Inflammatory macrophage (primary cell): ENCODE measurements around the gene TUBG1.
"Not testable (repeated sequence)": the region's sequence is repeated elsewhere in the genome, so short reads cannot be mapped to it uniquely, and the experiment has no call there.

ENCODE experiments used
- DNase-seq, 2 donors: peaks; one replicate each; pipeline ENCODE4 v3.0.0-alpha.2; 2020 to 2022

TUBG1 gene

DNA sequence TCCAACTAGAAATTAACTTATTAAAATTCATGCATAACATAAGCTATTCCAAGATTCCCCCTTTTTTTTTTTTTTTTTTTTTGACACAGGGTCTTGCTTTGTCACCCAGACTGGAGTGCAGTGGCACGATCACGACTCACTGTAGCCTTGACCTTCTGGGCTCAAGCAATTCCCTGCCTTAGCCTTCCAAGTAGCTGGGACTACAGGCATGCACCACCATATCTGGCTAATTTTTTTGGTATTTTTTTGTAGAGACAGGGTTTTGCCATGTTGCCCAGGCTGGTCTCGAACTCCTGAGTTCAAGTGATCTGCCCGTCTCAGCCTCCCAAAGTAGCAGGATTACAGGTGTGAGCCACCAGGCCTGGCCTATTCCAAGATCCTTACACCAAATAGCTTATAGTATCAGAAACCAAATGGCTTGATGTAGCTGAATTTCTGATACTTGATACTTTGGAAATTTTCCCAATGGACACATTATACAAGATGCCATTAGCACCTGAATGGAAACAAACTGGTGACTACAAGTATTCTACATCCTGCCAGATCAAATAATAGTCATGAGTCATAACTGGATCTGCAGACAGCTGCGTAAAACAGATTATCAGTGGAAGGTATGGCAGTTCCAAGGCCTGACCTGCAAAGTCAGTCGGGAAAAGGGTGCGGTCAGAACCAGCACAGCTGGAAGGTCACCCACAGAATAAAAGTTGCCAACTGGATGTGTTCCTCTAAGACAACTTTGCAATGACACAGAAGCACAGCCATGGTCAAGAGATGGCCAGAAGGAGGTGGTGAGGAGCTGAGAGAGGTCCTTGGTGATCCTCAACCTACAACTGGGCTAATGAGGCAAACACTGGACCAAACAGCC, 14.5 kb downstream of the TUBG1 start:
- DNase-seq, result no peak

DNA sequence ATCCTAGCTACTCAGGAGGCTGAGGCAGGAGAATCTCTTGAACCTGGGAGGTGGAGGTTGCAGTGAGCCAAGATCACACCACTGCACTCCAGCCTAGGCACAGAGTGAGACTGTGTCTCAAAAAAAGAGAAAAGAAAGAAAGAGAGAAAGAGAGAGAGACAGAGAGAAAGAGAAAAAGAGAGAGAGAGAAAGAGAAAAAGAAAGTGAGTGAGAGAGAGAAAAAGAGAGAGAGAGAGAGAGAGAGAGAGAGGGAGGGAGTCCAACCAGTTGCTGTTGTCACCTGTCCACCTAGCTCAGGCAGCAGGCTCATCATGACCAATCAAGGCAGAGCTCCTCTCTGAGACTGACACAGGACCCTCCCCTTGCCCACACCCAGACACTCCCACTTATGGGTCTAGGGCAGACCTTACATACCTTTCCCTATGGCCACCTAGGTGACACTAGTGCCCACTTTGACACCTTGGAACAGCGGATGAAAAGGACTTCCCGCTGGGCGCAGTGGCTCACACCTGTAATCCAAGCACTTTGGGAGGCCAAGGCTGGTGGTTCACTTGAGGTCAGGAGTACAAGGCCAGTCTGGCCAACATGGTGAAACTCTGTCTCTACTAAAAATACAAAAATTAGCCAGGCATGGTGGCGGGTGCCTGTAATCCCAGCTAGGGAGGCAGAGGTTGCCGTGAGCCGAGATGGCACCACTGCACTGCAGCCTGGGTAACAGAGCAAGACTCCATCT, 17.7 kb downstream of the TUBG1 start:
- DNase-seq, result not testable (repeated sequence)

DNA sequence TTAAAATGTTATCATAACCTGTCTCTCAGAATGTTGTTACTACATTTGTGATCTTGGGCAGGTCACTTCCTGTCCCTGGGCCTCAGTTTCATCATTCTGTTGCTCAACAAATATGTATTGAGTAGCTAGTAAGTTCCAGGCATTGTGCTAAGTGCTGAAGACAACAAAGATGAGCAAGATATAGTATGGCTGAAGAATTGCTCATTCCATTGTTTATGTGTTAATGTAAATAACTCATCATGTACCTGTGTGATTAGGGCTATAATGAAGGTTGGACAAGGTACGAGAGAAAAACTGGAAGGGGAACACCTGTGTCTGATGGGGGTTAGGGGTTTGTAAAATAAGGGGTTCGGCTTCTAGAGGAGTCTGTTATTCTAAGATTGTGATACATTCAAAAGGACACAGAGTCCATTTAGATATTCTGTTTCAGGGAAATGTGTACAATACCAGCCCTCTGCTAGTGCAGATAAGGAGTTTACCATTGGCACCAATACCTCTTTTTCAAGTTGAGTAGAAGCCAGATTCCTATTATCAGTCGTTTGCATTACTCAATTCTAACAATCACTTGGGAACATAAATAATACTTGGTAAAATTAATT, 20.0 kb downstream of the TUBG1 start:
- peak in 1 of 2 donors; percentile 26 for DNase-seq

DNA sequence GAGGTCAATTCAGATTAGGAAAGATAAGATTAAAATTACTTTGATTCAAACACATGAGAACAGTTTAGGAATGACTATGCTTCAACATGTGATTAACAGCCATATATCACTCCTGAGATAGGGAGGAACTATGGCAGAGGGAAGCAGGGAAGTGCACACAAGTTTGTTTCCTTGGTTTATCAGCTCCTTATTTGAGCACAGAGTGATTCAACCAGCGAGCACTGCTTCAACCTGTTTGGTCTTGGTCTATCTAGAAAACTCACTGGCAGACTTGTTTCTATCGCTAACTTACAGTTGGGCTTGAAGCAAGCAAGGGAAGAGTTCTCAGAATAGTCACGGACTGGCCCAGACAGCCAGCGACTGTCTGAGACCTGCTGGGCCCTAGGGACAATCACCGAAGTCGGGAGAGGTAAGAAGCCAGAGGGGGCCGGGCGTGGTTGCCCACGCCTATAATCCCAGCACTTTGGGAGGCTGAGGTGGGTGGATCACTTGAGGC, 23.5 kb downstream of the TUBG1 start:
- DNase-seq, result no peak

DNA sequence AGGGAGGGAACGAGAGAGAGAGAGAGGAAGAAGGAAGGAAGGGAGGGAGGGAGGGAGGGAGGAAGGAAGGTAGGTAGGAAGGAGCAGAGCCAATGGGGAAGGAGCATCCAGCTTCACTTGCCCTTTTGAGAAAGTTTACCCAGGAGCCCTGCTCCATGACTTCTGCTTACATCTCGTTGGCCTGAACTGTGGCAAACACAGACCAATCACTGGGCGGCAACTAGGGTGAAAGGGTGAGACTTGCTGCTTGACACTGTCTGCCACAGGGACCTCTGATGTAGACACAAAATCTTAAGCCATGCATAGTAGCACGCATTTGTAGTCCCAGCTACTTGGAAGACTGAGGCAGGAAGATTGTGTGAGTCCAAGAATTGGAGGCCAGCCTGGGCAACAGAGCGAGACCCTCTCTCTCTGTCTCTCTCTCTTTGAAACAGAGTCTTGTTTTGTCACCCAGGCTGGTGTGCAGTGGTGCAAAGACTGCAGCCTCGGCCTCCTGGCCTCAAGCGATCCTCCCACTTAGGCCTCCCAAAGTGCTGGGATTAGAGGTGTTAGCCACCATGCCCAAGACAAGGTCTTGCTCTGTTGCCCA, 30.1 kb downstream of the TUBG1 start:
- no peak for DNase-seq

DNA sequence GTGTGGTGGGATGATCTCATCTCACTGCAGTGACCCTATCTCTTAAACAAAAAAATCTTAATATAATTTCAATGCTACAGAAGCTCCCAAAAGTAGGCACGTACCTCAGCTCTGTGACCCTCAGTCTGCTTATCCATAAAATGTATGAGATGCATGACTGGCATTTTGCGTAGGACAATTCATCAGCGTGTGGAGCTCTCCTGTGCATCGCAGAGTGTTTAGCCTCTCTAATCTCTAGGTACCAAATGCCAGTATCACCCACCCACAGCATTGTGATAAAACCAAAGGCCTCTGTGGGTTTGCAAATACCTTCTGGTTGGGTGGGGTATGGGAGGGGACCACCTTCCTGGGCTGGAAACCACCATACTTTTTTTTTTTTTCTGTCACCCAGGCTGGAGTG, 30.6 kb downstream of the TUBG1 start:
- DNase-seq, result no peak

DNA sequence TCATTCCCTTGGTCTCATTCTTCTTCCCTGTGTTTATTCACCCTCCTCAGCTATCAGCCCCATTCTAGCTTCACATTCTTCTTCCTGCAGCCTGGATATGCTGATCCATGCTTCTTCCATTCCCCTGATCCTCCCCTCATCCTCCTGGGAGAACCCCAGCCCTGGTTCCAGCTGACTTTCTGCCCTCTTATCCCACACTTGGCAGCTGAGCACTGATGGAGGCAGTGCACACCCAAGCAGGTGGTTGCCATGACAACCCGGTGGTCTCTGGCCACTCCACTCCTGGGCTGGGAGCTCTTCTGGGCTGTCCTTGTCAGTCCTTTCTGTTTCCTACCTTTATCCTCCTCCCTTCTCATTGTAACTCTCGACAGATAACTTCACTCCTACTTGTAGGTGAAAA, 32.9 kb downstream of the TUBG1 start:
- DNase-seq, result no peak

DNA sequence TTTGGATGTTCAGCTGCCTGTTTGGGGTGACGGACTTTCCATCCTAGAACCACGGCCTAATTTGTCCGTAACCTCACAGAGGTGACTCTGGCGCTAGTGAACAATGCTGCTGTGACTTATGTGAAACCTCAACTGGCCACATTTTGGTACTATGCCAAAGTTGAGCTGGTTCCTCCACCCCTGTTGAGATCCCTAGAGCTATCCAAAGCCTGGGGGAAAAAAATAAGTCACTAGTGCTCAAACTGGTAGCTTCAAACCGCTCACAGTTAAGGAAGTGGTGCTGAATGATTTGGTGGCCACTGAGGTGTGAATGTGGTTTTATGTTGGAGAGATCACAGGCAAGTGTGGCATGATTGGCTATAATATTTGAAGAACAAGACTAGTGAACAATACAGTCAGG, 38.3 kb downstream of the TUBG1 start:
- no peak for DNase-seq

DNA sequence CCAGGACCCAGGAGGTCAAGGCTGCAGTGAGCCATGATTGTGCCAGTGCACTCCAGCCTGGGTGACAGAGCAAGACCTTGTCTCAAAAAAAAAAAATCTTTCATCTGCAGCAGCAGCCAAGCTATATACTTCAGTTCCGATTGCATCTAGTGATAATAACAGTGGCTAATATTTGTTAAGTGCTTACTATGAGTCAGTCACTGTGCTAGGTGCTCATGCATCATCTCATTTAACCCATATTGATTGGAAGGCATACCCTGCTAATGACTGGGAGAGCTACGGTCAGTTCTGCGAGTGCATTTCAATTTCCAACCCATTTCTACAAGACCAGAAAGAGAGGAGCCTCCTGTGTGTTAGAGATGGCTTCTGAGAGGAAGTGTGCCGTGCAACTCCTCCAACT, 41.9 kb downstream of the TUBG1 start:
- DNase-seq, result no peak

DNA sequence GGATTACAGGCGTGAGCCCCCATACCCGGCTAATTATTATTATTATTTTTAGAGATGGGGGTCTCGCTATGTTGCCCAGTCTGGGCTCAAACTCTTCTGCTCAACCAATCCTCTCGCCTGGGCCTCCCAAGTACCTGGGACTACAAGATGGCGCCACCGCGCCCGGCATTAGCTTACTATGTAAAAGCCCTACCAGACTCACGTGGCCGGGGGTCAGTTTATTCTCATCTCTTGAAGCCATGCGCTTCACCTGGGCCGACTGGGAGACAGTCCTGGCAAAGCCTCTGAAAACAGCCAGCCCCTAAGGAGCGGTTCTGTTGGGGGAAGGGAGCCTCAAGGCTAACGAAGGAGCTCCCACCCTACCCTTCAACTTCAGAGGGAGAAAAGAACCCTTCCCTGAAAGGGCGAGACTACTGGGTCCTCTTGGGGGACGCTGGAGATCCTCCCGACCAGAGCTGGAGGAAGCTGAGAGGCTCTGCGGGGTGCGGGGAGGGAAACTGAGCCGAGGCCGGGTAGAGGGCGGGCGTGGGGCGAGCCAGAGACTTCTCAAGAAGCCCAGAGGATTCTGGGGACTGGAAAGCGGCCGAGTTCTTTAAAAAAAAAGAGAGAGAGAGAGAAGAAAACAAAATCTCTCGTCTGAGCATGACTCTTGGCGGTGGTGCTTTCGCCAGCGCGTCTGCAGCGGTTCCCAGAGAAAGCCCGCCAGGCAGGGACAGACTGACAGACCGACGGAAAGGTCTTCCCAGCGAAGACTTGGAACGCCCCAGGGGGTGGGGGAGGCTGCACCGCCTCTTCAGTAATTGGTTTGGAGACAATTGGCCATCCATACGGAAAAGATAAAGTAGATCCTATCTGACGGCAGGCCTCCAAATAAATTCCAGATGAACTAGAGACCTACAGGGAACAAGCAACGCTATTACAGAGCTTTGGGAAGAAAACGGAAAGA, 44.0 kb downstream of the TUBG1 start:
- DNase-seq, result no peak

DNA sequence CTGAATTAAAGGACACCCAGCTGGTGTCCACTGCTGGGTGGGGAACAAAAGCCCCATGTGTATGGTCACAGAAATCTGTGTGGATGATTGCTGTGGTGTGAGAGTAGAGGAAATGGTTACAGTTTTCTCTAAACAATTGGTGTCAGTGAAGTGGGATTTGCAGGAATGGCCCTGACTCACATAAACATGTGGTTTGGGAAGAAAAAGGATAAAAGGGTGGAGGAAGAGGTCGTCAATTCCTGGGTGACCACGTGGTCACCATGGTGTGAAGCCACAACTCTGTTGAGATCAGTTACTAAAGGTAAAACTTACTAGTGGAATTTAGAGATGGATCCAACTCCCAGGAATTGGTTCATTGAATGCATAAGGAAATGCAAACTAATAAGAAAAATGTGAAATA, 46.0 kb downstream of the TUBG1 start:
- no peak for DNase-seq

DNA sequence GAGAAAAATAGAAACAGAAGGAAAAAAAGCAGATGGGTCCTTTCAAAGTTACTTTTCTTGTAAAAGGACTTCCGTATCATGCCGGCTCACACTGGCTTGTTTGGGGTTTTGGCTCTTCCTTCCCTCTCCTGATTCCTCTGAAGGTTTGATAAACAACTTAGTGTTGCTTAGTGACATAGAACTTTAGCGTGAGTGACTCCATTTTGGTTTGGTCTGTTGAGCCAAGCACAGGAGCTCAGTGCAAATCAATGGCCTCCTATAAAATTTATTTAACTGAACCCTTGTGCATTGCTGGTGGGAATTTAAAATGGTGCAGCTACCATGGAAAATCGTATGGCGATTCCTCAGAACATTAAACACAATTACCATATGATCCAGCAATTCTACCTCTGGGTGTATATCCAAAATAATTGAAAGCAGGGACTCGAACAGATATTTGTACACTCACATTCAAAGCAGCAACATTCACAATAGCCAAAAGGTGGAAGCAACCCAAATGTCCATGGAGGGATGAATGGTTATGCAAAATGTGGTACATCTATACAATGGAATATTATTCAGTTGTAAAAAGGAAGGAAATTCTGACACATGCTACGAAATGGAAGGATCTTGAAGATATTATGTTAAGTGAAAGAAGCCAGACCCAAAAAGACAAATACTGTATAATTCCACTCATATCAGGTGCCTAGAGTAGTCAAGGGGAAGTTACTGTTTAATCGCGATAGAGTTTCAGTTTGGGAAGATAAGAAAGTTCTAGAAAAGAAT, 48.5 kb downstream of the TUBG1 start:
- no peak for DNase-seq

DNA sequence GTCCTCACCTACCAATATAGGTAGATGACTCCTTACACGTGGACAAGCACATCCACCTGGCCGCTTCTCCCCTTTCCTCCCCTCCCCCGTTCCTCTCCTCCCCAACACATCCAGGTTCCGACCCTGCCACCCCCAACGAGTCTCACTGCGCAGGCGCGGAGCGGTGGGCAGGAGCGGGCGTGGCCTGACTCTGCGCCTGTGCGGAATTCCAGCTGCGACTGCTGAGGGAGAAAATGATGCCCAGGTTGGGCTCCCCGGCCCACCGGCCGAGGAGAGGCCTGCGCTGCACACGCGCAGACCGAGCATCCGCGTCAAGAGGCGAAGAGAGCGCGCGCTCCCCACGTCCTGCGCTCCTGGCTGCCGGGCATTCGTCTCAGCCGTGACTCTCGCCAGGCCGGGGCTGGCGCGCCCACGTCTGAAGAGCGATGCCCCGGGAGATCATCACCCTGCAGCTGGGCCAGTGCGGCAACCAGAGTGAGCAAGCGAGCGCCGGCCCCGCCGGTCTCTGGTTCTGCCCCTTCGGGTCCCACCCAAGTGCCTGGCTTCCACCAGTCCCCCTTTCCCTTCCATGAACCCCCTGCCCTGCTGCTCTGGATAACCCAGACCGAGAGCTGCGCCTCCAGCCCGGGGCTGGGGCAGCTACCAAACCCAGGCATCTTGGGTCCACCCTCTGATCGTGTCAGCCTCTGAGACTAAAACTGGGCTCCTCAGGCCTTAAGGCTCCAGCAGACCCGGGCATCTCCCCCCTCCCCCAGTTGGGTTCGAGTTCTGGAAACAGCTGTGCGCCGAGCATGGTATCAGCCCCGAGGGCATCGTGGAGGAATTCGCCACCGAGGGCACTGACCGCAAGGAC, 49.8 kb downstream of the TUBG1 start, which contains the start of gene TUBG2:
Gene TUBG2, plus strand, starts transcription at position 206 of the 853 bp plus-strand sequence. Its CDS starts 220 bp downstream, at position 426.
- DNase-seq, result peak; percentile 60 to 78

DNA sequence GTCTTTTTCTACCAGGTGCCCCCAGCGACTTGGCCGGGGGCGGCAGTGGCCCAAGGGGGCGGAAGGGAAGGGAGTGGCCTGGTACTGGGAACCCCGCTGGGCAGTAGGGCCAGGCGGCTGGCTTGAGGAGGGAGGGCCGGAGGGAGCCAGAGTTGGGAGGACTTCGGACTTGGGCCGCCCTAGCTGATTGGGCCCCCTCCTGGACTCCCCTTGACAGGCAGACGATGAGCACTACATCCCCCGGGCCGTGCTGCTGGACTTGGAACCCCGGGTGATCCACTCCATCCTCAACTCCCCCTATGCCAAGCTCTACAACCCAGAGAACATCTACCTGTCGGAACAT, 50.4 kb downstream of the TUBG1 start:
- DNase-seq, result not testable (repeated sequence)

DNA sequence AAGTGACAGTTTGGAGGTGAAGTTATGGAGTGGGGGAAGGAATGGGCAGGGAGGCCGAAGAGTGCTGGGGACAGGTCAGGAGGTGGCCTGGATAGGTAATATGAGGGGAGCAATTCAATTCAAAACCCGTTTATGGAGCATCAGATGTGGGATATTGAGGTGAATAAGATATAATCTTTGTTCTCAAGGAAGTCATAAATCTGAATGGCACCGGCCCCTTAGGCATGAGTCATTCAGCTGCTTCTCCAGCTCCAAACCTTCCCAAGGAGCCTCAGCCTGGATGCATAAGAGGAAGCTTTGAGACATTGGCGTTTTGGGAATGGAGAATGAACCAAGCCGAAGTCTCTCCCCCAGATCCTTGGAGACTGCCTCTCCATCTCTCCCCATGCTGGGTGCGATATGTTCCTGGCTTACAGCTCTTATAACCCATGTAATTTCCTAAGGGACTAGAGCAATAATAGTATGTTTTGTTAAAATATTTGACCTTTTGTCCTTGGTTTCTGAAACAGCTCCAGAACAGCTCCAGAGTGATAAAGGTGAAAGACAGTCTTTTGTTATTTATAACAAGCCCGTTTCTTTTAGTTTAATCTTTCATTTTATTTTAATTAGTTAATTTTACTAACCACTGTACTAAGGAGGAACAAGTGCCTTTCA, 51.3 kb downstream of the TUBG1 start:
- no peak for DNase-seq
